ENCODE measurements around the gene LSR.

GRCh38 chr19:35257113-35257461 is 8.3 kb downstream of the LSR start:
- TF ChIP-seq CTCF (conservative IDR thresholded peaks at IDR 0.05; ENCODE audit: low read depth in 2 of 2) (no peak), EZH2phosphoT487 (IDR thresholded peaks at IDR 0.05; ENCODE audit: unreplicated experiment) (no peak), JUNB (IDR thresholded peaks at IDR 0.05; ENCODE audit: unreplicated experiment) (no peak), POLR2AphosphoS5 (IDR thresholded peaks at IDR 0.05; ENCODE audit: low read depth) (no peak)
- TF ChIP-seq, protein P1, sequence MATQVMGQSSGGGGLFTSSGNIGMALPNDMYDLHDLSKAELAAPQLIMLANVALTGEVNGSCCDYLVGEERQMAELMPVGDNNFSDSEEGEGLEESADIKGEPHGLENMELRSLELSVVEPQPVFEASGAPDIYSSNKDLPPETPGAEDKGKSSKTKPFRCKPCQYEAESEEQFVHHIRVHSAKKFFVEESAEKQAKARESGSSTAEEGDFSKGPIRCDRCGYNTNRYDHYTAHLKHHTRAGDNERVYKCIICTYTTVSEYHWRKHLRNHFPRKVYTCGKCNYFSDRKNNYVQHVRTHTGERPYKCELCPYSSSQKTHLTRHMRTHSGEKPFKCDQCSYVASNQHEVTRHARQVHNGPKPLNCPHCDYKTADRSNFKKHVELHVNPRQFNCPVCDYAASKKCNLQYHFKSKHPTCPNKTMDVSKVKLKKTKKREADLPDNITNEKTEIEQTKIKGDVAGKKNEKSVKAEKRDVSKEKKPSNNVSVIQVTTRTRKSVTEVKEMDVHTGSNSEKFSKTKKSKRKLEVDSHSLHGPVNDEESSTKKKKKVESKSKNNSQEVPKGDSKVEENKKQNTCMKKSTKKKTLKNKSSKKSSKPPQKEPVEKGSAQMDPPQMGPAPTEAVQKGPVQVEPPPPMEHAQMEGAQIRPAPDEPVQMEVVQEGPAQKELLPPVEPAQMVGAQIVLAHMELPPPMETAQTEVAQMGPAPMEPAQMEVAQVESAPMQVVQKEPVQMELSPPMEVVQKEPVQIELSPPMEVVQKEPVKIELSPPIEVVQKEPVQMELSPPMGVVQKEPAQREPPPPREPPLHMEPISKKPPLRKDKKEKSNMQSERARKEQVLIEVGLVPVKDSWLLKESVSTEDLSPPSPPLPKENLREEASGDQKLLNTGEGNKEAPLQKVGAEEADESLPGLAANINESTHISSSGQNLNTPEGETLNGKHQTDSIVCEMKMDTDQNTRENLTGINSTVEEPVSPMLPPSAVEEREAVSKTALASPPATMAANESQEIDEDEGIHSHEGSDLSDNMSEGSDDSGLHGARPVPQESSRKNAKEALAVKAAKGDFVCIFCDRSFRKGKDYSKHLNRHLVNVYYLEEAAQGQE (IDR thresholded peaks at IDR 0.05; ENCODE audit: unreplicated experiment) = no peak
